Activated CD4-positive, CD25-positive, alpha-beta regulatory T cell treated with anti-CD3 and anti-CD28 coated beads, Interleukin-2, amount 50 U/mL, for 24 hours (primary cell): ENCODE data around the gene PPIL6.
"Not testable (repeated sequence)": the region's sequence is repeated elsewhere in the genome, so short reads cannot be mapped to it uniquely, and the experiment has no call there.

Experiments used
- ATAC-seq, 2 donors: fragments of 150-1000 bp; cut with Tn5 transposase; one replicate each; pipeline ENCODE4 v1.10.0; 2021; ENCODE audit warnings: mild to moderate bottlenecking in 1 of 2, moderate library complexity in 1 of 2

Gene PPIL6

DNA sequence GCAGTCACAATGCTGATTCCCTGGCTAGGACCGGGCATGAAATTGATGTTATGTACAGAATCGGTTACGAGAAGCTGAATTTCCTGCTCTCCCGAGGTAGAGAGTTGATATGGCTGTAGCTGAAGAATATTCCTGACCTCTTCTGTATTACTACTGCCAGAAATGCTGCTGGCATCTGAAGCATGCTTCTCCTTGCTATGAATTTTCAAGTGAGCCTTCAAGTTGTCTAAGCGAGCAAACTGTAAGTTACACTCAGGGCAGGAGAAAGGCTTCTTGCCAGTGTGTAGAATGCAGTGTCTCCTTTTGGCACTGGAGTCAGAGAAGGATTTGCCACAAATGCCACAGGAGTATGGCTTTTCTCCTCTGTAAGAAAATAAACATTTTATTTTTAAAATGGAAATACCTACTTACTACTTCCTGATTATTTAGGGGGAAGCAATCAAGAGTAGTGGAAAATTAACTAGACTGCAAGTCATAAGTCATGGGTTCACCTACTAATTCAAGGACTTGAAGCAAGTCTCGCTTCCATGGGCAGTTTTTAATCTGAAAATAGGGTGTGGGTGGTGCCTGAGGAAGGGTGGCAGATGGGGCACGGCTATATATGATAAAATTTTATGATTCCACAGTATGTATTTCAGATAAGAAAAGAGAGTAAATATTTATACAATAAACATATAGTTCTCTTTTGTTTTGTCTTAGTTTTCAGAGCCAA, 25.9 kb upstream of the PPIL6 start:
- no peak for ATAC-seq

DNA sequence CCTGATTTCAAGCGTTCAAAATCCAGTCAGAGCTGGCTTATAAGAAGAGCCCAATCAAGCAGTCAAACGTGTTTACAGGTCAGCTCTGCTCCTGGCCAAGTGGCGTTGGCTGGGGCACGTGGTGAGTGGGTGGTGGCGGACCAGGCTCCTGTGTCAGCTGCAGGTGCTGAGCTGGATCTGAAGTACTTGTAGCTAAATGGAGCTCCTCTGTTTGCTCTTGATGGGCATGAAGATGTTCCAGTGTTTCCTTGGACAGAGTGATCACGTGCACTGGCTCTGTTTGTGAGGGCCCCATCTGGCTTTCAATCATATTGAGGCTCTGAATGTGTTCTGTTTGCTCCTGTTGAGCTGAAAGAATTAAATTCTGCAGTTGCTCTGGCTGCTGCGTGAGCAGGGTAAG, 25.3 kb upstream of the PPIL6 start:
- no peak for ATAC-seq

DNA sequence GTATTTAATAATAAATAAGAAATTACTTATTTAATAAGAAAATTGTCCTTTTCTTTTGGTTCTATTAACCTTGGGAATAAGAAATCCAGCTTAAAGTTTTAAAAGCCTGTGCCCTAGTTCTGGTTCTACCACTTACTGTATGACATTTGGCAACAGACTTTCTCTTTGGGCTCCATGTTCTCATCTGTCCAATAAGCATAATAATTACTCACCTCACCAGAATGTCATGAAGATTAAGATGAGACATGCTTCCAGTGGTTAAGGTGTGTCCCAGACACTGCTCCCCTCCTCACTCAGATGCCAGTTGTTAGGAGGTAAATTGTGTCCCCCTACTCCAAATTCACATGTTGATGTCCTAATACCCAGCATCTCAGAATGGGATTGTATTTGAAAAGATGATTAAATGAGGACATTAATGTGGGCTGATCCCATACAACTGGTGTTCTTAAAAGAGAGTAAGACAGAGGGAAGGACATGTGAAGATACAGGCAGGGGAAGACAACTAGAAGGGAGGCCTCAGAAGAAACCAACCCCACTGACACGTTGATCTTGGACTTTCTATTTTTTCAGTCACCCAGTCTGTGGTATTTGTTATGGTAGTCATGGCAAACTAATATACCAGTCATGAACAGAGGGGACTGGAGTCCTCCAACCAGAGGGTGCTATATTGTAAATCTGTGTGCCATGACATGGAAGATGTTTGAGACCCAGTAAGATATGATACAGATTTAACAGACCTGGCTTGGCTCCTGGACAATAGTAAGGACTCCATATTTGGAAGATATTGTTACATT, 21.5 kb upstream of the PPIL6 start:
- ATAC-seq = peak; percentile 24 to 30

DNA sequence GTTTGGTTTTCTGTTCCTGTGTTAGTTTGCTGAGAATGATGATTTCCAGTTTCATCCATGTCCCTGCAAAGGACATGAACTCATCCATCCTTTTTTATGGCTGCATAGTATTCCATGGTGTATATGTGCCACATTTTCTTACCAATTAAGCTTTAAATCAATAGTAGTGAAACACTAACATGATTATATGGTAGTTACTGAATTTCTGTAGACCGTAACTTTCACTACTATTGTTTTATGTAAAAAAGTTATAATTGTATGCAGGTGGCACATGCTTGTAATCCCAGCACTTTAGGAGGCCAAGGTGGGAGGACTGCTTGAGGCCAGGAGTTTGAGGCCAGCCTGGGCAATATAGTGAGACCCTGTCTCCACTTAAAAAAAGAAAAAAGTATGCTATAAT, 20.8 kb upstream of the PPIL6 start:
- ATAC-seq = not testable (repeated sequence)

DNA sequence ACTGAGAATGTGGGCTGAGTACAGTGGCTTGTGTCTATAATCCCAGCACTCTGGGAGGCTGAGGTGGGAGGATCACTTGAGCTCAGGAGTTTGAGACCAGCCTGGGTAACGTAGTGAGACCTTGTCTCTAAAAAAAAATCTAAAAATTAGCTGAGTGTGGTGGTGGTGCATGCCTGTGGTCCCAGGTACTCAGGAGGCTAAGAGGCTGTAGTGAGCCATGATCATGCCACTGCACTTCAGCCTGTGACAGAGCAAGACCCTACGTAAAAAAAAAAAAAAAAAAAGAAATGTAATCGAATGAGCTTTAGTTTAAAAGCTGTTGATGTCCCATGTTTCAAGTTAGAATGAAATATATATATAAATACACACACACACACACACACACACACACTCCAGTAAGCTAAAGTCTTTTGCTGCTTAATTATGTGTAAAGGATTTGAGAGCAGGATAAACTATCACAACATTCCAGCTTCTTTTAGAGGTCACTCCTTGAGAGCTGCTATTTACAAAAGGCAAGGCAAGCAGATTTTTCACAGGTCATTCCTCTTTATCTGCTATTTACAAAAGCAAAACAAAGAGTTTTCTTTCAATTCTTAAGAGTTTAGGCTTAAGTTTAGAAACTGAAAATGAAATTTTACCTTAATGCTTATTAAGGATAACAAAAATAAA, 19.9 kb upstream of the PPIL6 start:
- no peak for ATAC-seq

DNA sequence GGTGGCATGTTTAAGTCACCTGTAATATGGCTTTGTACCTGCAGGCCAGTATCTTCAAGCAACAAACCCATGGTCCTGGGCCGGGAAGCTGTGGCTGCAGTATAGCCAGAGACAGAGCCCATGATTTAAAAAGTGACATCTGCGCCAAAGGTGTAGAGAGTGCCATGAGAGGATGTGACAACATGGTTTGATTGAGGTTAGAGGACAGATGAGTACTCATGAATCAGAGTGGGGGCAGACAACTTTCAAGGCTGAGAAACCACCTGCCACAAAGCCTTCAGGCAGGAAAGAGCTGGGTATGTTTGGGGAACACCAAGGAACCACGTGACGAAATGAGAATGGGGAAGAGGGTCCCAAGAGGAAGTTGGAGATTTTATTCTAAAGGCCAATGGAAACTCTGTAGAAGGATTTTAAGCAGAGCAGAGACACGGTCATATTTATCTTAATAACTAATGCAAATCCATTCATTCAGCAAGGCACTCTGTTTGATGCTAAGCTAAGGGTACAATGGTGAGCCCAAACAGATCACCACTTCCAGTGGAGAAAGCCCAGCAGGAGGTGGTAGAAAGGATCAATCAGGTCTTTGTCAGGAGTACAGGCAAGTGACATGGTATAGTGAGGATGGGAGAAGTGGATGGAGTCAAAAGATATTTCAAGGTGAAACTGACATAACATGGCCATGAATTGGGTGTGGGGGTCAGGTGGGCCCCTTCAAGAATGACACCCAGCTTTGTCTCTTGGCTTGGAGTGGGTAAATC, 18.5 kb upstream of the PPIL6 start:
- peak; percentile 69 to 73 for ATAC-seq

DNA sequence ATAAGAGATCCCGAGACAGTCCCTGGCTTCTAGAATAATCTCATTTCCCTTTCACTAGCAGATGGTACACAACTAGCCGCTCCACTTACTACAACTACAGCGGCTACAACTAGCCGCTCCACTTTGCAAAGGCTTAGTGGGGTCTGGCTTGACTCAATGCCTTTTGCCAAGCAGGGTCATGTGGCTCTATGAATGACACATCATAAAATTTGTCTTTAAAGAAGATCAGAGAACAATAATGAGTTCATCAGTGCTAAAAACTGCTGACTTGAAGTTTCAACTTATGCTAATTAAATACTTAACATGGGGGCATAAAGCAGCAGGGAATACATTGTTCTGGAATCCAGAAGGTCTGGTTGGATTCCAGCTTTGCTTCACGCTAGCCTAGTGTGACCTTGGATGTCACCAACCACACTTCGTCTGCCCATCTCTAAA, 17.2 kb upstream of the PPIL6 start:
- ATAC-seq = peak; percentile 7 to 11

DNA sequence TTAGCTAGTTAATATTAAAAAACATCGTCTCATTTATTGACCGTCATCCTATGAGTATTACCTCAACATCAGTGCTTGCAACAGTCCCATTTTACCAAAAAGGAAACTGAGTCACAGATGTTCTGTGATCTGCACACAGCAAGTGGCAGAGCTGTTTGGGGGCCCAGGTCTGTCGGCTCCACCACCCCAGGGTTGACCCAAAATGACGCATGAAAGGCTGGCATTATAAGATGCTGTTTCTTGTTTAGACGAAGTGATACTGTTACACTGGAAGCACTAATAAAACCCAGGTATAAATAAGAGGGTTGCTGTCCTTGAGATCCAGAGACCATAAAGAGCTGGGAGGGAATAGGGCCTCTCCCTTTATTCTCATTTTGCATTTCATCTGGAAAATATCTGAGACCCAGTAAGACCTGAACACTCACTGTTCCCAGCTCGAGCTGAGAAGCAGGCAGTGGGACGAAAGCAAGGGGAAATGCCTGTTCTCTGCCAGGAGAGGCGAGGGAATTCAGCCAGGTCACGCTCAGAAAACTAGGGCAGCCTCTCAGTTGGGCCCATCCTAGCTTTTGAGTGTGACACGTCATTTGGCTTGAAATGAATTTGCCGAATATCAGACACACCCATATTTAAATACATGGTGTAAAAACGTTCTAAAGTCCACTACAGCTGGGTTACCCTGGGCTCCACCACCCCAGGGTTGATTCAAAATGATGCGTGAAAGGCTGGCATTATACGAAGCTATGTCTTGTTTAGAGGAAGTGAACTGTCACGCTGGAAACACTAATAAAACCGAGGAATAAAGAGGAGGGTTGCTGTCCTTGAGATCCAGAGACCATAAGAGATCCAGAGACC, 16.5 kb upstream of the PPIL6 start:
- no peak for ATAC-seq

DNA sequence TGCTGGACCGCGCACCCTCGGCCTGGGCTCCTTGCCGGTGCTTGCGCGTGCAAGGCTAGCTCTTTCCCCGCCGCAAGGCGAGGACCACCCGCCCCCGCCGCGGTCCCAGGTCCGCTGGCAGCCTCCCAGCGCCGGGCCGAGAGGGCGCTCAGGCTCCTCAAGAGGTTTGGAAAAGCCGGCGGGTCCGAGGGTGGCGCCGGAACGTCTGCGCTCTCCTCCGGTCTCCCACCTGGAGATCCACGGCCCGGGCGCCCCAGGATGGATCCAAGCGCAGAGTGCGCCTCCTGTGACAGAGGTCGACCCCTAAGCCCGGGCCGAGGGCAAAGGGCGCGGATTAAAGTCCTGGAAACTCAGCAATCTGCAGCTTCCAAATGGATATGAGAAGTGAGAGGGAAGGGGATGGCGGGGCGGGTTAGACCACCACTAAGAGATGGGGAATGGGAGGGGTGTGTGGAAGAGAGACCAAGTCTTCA, 15.7 kb upstream of the PPIL6 start:
- ATAC-seq = no peak

DNA sequence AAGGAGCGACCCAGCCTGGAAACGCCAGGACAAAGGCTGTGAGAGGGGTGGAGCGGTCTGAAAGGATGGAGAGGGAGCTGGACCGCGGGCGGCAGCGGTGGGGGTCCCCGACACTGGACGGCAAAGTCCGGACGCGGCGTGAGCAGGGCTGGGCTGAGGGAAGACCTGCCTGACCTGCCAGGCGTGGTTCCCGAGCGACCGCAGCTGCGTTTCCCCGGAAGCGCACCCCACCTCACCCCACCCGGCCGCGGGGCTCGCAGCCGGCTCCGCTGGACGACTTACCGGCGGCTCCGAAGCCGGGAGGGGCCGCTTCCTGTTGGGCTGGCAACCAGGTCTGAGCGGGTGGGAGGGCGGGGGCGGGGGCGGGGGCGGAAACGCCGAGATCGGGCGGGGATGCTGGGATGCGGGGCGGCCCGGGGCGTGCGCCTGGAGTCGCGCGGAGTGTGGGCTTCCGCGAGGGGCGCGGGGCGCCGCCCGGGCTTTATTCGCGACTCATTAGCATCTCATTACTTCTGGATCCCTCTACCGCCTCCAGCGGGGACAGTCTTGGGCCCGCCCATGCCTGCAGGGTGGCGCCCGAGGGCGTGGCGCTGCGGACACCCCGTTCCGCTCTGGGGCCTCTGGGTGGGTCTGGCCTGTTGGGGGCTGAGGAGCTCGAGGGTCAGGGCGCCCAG, 15.1 kb upstream of the PPIL6 start, which contains the start of gene MICAL1:
MICAL1 (minus strand) TSS at position 336 of the 674 bp plus-strand sequence. CDS start 1,576 bp downstream, outside the sequence.
- peak; percentile 52 to 57 for ATAC-seq

DNA sequence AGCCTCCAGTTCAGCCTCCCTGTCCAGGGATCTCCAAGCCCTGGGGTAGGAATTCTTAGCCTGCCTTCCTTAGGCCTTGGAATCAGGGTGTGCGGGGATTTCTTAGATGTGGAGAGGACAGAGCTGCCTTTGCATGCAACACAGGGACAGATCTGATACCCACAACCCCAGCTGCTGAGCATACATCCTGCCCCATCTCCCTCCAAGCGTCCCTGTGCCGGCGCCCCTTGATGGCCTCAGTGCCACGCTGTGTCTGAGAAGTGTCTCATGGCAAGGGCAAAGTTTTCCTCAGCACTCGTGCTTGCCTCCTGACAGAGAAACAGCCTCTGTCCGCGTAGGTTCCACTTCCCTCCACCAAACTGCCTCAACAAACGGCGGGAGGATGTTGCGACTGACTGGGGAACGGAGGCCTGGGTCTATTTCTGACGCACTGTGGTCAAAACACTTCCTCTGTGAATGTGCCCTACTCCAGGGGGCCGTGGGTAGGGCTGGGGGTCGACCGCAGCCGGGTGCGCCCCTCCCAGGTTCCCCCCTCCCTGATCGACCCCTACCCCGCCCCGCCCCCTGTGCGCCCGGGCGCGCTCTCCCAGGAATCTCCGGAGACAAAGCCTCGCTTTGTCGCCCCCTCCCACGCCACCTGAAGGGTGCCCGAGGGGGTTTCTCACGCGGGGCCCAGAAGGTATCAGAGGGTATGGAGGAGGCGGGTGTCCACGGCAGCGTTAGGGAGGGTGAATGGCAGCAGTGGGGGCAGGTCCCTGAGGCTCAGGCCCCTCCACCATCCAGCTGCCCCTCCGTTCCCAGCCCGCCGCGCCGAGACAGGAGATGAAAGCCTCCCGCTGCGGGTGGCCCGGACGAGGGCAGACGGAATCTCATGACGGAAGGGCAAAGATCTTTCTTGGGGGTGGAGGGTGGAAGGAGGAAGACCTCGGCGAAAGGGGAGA, 14.3 kb upstream of the PPIL6 start:
- peak; percentile 12 to 27 for ATAC-seq

DNA sequence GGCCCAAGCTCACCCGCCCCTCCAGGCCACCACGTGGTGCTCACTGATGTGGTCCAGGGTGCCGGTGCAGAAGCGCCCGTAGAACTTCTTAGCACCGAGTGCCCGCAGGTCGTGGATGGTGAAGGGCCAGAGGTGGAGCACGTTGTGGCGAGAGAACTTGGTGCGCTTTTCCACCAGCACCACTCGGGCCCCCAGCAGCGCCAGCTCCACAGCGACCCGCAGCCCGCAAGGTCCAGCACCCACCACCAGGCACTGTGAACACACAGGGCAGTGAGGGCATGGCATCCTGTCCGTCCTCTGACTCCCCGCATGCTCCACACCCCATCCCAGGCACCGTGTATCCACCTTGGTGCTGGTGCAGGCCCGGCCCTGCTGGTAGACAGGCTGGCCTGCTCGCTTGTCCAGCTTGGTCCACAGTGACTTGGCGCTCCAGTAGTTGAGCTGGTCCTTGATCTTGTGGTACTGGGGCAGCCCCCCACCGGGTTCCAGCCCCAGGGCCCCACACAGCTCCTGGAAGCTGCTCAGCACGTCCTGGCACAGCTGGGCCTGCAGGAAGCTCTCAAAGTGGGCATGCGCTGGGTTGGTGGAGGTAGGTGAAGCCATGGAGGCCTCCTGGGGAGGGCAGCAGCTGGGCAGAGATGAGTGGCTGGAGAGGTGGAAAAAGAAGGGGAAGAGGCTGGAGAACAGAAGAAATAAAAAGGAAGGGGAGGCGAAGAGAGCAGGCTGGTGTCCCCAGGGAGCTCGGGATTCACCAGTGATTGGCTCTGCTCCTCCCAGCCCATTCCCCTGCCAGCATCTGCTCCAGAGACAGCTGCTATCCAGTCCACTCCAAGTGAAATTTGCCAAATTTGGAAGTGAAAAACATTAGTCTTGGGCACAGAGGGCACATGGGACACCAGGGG, 13.4 kb upstream of the PPIL6 start:
- ATAC-seq = no peak

DNA sequence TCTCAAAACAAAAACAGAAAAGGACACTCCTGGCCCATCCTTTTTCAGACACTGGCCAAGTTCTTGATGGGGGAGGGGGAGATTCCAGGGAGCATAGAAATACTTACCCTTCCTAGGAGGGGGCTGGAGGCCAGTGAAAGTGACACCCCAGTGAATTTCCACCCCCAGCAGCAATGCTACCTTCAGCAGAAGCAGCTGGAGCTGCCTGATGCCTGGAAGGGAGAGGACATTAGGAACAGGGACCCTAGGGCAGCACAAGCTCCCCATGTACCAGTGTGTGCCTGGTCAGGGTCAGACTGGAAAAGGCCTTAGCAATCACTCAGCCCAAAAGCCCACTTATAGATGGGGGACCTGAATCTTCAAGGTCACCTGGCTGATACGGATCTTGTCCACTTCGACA, 12.7 kb upstream of the PPIL6 start:
- ATAC-seq = no peak

DNA sequence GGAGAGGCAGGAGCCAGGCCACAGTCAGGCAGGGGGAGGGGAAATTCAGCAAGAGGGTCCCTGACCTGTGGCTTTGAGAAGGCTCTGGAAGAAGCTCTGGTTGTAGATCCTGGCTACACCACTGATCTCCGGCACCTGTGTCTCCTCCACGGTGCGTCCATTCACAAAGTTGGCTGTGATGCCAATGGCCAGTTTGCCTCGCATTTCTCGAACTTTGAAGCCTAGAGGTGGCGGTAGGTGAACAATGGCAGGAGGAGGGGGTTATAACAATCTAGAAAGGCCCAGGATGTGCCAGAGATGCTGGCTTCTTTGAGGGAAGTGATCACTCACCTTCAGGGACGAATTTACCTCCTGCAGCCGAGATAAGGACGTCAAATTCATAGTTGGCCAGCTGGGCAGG, 11.8 kb upstream of the PPIL6 start:
- no peak for ATAC-seq

DNA sequence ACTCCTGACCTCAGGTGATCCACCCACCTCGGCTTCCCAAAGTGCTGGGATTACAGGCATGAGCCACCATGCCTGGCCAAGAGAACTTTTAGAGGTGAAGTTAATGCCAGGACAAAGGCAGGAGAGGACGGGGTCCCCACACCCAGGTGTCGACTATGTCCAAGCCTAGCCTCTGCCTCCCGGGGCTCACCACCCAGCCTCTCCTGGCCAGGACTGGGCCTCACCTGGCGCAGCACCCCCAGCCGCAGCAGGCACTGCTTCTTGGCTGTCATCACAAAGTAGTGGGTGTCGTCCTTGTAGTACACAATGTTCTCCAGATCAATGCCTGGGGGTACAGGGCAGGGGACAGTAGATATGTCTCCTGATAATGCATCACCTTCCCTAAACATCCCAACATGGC, 10.9 kb upstream of the PPIL6 start:
- no peak for ATAC-seq

DNA sequence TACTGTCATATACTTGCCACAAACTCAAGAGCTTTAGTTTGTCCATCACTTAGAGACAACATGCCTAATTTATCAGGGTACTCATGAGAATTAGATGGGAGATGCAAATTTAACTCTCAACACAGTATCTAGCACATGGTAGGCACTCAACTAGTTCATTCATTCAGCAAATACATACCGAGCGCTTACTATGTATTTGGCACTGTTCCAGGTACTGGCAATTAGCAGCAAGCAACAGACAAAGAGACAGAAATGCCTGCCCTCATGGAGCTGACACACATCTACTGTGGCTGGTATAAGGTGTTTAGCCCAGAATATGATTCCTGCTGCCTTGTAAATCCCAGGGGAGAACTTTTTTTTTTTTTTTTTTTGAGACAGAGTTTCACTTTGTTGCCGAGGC, 10.4 kb upstream of the PPIL6 start:
- no peak for ATAC-seq

DNA sequence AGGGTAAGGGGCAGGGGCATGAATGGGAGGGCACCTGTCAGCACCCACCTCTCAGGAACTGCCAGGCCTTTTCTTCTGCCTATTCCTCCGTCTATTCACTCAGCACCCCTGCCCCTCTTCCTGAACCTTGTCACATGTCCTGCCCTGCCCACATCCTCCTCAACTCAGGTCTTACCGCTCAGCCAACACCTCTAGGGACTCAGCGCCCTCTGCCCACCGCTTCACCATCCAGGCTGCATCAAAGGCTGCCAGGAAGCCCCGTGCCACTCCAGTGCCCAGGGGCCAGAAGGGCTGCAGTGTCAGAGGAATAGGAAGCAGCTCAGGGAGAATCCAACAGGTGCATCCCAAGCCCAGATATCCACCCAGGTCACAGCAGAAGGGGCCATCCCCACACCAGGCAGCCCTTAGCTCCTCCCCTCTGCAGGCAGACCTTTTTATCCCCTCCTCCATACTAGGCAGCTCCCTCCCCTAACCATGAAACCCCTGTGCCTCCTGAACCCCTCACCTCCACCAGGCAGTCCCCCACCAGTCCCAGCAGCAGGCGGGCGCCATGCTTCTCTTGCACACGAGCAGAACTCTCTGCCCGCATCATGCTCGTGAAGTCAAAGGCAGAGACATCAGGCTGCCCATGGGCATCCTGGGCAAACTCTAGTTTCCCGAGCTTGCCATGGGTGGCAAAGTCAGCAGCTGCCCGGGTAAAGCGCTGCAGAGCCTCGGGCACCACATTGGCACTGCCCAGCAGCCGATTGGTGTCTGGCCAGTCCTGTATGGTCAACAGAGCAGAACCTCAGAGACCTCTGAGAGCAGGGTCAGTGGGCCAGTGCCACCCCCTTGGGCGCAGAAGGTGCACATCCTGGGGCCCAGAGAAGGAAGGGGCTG, 9.6 kb upstream of the PPIL6 start:
- ATAC-seq = peak; percentile 36 to 37
